Epithelial cell of prostate (primary cell): ENCODE measurements around the gene IQCH.

Source experiments
- DNase-seq: peaks from one replicate; pipeline ENCODE4 v3.0.0-alpha.2; 2011; ENCODE audit warnings: low read depth, low spot score
- H3K27ac ChIP-seq: fragments of 450-650 bp; 2 replicates; pipeline ENCODE4 v1.5.1; 2017; ENCODE audit warnings: mild to moderate bottlenecking

Gene IQCH

DNA sequence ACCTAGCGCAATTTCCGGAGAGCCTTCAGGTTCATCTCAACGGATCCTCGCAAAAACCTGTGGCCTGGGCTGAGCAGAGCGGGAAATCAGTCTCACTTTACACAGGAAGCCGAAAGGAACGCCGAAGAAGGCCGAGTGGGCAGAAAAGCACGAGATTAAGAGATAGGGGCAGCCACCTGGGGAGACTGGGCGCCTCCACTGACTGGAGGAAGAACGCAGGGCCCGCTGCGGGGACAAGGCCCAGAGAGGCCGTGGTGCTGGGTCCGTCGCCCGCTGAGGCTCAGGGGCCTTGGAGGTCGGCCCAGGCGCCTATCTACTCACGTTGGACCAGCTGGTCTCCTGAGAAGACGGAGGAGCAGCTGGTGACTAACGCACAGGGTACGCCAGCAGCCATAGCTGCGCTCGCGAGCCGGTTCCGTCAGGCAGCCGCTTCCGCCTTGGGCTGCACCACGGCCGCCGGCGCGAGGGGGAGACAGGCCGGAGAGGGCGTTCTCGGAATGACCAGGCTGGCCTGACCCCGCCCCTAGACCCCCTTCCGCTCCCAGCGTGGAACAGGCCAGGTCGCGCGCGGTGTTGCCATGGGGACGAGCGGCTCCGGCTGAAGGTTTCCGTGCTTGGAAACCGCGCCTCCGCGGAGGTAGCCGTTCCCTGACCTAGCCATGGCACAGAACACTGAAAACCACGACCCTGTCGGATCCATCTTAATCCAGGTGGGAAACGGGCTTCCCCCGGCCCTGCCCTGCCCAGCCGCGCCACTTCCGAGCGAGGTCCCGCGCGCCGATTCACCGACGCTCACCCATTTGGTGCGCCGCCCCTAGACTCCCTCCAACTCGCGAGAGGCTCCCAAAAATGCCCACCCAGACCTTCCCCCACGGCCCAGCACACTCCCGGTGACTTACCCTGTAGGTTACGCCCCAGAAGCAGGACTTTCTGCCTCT, at the start of gene IQCH, which contains the start of gene AAGAB:
Gene IQCH, plus strand, starts transcription at position 549 of the 938 bp plus-strand sequence. Its CDS starts 111 bp downstream, at position 660.
Gene AAGAB, minus strand, starts transcription at position 424 of the 938 bp plus-strand sequence. Its CDS starts 30 bp downstream, at position 394.
- peak; percentile 90 for DNase-seq
- peak within 1 kb of the TSS; percentile 96 for H3K27ac ChIP-seq

DNA sequence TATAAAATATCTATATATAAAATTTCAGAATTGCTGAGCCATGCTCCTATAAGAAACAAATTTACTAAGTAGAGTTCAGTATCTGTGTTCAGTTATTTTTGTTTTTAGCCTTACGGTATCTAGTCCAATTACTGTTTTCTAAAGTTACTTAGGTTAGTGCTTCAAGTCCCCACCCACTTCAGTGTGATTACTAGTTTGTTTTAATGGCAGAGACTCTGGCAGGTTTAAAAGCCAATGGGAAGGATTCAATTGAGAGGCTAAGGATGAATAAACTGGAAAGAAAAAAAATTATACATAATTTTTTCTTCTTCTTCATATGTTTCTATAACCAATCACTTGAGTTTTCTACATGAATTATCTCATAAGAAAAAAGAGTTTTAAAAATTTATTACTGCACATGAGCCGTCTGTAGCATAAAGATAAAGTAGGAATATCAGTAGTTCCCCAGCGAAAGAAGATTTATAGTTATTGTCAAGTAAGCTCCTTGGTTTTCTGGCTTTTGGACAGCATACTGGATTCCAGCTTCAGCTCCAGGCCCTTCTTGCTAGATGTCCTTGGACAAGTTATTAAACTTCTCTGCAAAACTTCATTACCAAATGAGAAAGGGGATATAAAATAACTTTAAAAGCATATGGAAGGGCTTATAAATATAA, 46.9 kb upstream of the IQCH start:
- H3K27ac ChIP-seq = no peak overlapping the region
- DNase-seq = no peak

DNA sequence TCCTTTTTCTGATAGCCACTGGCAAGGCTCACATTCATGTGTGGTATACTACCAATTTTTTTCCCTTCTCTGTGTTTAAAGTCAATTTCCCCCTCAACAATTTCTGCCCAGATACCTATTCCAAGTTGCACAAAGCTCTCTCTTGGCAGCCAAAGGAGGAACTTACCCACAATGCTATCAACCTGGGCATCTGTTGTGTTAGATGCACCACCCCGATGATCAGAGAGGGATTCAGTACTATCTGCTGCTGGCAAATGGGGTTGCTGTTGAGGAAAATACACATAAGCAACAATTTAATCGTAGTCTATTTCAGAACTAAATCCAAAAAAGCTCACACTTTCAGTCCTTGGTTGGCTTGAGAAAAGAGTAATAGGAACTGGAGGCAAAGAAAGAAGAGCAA, 46.2 kb upstream of the IQCH start:
- no peak overlapping the region for H3K27ac ChIP-seq
- no peak for DNase-seq

DNA sequence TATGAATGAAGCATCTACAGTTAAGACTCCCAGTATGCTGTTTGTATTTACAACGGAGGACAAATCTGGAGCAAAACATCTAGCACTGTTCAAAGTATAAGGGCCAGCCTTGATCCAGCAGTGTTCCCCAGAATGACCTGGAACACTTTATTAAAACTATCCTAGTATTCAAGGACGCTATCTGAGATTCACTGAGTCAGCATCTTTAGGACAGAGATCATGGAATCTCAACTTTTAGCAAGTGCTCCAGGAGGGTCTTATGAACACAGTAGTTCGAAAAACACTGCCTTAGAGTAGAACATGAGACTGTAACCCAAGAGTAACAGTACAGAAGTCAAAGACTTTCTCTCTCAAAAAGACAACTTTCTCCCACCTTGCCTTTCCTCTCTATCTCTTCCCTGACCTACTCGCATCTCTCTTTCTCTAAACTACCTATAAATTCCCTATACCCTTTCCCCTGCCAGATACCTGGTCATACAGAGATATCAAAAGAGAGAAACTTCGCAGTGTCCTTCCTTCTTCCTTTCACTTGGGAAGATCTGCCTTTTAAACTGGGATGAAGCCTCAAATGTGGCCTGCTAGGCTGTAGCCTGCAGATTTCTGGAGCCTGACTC, 43.9 kb upstream of the IQCH start:
- H3K27ac ChIP-seq = no peak overlapping the region
- DNase-seq = no peak

DNA sequence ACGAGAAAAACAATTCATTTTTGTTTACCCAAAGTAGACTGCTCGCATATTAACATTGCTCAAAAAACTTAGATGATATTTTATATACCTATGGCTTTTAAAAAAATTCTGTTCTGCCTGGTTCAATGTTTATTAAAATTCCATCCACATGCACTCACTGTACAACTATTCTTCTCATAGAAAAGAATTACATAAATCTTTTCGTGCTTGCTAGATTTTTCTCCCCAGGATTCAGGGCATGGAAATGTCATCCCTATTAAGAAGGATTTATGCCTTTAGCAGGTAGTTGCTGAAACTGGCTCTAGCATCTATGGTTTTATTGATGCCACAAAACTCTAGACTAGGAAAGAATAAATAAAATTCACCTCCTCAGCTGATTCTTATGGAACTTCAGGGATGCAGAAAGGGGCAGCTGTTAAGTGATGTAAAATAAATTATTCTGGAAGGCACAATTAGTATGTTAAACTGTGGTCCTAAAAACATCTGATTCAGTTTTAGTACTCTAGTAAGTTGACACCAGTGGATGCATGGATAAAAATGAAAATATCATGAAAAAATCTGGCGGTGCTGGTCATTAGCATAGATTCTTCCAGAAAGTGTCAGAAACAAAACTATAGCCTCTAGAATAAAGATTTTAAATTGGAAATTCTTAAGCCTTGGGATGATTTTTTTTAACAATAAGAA, 41.8 kb upstream of the IQCH start:
- DNase-seq = no peak
- H3K27ac ChIP-seq = no peak overlapping the region

DNA sequence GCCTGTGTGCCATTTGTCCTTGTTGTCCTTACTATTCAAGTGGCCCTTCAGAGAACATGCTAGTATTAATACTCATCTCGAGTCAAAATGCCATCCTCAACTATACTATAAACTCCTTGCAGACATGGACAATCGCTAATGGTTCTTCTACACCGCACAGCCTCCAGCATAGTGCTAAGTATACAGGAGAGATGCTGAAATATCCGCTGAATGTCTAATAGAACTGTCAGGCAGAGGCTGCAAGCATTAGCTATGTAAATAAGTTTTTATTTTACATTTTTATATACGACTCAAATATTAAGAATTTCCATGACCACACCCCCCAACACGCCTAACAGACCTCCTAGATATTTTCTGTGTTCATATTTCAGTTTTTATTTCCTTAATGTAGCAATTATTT, 39.5 kb upstream of the IQCH start:
- no peak for DNase-seq

DNA sequence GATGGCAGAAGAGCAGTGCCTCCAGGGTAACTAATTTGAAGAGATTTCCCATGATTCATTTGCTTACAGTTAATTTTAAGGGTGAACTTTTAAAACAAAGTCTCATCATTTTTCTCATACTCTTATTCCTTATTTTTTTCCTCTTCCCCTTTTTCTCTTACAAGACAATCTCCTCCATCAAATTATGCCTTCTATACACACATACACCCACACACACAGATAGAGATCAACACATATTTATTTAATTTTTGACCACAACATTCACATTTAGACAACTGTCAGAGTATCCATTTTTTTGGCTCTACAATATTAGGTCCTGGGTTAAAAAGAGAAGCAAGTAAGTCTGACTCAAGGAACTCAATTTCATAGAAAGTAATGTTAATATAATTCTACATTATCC, 37.7 kb upstream of the IQCH start:
- no peak for DNase-seq
- no peak overlapping the region for H3K27ac ChIP-seq

More for the DNA sequence above, 39.5 kb upstream of the IQCH start:
- no peak overlapping the region for H3K27ac ChIP-seq

DNA sequence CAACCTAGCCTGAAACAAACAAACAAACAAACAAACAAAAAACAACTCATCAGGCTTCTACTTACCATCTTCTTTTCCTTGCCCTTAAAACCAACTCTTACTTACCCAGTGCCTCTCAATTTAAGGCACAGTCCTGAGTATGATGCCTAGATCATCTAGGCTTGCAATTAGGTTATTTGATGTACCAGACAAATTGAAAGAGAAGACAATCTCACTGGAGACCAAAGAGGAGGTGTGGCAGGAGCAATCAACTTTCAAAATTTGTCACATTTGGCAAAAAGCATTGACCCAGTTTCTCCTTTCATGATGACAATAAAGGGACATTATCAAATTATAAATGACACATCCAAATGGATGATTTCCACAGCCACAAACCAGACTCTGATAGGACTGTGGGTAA, 36.2 kb upstream of the IQCH start:
- H3K27ac ChIP-seq = no peak overlapping the region
- no peak for DNase-seq

DNA sequence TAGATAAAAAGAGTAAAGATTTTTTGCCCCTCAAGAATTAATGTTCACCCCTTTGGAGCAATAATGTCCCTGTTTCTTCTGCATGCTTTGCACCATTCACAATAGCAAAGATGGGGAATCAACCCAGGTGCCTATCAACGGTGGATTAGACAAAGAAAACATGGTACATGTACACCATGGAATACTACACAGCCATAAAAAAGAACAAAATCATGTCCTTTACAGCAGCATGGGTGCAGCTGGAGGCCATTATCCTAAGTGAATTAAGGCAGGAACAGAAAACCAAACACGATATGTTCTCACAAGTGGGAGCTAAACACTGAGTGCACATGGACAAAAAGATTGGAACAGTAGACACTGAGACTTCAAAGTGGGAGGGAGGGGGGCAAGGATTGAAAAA, 35.3 kb upstream of the IQCH start:
- DNase-seq = no peak

DNA sequence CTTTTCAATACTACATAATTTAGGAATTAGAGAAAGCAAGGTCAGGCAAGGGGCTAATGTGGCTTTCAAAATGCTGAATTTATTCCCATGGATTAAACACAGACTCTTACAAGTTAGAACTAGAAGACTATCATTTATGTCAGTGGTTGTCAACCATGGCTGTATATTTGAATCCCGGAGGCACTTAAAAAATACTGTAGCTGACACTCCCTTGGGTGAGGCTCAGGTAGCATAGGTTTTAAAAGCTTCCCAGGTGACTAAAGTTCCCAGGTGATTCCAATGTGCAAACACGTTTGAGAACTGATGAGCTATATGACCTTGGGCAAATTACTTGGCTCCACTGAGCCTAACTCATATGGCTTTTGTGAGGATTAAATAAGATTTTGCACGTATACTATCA, 29.7 kb upstream of the IQCH start:
- H3K27ac ChIP-seq = peak overlapping the region; percentile 96
- peak; percentile 96 for DNase-seq

More for the DNA sequence above, 35.3 kb upstream of the IQCH start:
- H3K27ac ChIP-seq = no peak overlapping the region

DNA sequence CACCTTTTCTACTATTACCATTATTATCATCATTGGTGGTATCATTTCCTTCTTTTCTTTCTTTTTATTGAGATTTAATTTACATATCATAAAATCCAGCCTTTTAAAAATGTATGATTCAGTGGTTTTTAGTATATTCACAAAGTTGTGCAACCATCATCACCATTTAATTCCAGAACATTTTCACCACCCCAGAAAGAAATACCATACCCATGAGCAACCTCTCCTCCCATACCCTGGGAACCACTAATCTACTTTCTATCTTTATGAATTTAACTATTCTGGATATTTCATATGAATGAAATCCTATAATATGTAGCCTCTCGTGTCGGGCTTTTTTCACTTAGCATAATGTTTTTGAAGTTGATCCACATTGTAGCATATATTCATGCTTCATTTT, 29.2 kb upstream of the IQCH start:
- peak overlapping the region; percentile 96 for H3K27ac ChIP-seq
- peak; percentile 34 for DNase-seq

DNA sequence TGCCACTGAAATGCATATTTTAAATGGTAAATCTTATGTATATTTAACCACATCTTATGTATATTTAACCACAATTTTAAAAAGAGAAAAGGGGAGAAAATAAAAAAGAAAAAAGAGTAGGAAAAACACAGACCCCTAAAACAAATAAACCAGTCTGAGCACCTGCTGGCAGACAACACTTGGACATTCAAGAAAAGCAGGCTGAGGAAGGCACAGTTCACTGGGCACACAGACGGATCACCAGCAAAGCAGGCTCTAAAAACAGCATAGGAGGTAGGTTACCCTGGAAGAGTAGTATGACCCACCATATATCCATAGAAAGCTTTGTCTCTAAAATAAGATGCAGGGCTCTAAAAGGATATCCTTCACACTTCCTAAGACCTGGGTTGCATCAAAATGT, 27.2 kb upstream of the IQCH start:
- no peak overlapping the region for H3K27ac ChIP-seq
- no peak for DNase-seq

DNA sequence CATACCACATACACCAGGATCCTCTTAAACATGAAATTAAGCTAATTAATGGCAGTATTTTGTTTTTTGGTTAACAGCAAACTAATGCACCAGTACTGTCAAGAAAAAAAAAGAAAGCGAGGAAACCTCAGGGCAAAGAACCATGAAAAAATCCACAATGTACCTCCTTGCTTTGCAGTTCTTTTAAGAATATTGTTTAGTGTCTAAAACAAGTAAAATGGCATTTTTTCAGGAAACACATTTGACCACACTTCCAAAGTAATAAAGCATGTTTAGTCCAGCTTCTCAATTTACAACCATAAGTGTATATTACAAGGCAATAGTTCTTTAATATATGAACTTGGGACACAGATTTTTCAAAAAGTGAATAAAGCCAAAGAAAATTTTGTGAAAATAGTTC, 26.7 kb upstream of the IQCH start:
- H3K27ac ChIP-seq = no peak overlapping the region
- DNase-seq = no peak

DNA sequence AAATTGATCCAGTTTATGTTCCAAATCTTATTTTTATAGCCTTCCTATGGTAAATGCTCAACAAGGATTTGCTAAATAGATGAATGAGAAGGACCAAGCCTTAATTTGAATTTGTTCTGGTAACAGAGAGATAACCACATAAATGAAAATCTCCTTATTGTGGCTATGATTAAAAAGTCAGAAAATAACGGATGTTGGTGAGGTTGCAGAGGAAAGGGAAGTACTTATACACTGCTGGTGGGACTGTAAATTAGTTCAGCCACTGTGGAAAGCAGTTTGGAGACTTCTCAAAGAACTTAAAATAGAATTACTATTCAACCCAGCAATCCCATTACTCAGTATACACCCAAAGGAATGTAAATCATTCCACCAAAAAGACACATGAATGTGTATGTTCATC, 26.3 kb upstream of the IQCH start:
- no peak overlapping the region for H3K27ac ChIP-seq
- DNase-seq = no peak

DNA sequence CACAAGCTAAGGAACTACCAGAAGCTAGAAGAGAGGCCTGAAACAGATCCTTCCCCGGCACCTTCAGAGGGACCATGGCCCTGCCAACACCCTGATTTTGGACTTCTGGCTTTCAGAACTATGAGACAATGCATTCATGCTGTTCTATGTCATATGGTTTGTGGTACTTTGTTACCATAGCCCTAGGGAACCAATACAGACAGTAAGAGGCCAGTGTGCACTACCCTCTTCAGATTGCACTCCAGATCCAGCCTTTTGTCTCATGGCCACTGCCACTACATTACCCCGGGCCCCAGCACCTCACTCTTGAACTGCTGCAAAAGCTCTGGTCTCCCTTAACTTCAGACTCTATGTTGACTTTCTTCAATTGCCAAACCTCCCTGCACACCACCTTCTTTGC, 24.1 kb upstream of the IQCH start:
- no peak overlapping the region for H3K27ac ChIP-seq
- DNase-seq = no peak

DNA sequence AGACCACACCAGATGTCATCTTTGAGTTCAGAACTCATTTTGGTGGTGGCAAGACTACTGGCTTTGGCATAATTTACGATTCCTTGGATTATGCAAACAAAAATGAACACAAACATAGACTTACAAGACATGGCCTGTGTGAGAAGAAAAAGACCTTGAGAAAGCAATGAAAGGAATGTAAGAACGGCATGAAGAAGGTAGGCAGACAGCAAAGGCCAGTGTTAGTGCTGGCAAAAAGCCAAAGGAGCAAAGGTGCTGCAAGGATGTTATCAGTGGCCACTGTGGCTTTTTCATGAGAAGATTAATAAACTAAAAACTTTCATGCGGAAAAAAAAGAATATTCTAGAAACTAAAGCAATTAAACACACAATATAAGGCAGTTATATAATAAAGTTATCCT, 22.0 kb upstream of the IQCH start:
- no peak for DNase-seq
- no peak overlapping the region for H3K27ac ChIP-seq

DNA sequence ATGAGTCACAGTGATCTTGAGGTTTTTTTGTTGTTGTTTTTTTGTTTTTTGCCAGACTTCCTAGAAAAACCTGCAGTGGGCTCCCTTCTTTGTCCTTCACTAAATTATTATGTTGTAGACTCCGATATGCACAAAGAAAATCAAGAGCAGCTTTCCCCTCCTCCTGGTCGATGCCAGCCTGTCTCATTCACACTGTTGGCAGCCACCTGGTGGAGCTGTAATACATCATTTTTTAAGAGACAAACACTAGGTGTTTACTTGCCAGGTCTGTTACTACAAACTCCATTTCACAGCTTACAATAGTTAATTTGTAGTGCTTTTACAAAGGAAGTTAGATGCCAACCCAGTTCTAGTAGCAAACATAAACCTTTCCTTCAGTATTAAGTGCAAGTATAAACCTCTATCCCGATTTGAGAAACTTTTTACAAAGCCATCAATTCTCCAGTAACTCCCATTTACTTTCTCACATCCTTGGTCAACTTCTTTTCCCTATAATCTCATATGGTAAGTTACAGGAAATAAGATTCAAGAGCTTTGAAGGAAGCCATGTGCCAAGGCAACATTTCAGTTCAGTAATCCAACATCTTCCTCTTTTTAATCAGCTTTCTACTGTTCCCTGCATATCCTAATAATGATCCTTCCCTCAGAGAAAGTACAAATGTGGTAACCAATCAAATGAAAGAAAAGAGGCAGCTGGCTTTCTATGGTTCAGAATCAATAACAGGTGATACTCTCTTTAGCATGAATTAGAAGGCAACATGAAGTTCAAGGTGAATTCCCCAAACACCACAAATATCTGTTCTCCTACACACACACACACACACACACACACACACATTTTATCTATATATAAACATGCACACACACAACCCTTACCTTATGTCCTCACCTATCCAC, 14.1 kb upstream of the IQCH start:
- no peak for DNase-seq
- H3K27ac ChIP-seq = peak overlapping the region; percentile 14

DNA sequence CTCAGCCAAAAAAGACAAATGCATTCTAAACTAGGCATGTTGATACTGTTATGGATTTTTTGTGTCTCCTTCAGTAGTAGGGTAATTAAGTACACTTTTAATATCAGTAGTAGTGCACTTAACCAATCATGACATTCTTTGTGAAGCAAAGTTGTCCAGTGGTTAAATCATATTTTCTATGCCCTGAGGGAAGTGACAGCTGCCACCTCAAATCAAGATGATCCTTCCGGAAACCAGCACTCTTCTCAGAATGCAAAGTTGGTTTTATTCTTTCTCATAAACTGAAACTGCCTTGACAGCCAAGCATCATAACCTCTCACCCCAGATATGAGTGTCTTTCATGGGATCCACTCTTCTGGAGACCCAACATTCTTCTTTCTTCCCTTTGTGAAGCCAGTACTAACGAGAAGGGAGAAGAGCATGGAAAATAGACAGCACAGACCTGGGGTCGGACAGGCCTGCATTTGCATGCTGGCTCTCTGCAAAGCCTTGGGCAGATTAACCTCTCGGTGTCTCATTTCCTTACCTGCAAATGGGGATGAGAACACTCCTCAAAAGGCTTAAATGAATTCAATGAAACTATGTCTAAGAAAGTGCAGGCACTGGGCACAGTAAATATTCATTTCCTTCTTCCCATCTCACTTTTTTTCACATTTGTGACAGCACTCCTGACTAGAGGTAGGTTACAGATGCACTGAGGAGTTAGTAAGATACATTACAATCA, 13.3 kb upstream of the IQCH start:
- H3K27ac ChIP-seq = peak overlapping the region; percentile 14
- no peak for DNase-seq

DNA sequence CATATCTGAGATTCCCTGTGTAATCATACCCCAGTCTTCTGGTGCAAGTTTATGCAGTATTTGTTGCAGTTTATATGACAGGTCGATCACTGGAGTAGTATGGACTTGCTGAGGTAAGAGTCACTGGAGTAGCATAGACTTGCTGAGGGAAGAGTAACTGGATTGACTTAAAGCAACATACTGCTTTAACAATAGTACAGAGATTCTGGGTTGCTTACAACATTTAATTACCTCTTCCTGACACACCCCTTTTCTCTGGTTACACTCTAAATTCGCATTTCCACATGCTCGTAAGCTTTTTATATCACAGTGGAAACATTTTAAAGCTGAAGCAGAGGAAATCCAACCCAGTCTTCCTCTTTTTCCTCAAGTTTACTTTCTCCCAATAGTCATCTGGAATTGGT, 11.9 kb upstream of the IQCH start:
- DNase-seq = no peak
- H3K27ac ChIP-seq = peak overlapping the region; percentile 8
